ENCODE results near the gene DENND4C.

The DENND4C gene

GRCh38 chr9:19229595-19230354 is 718 bp upstream of the DENND4C start:
- Histone ChIP-seq H3K4me1 (ENCODE audit: insufficient read depth, low read length, severe bottlenecking) (peaks cover 28% of the 10 kb centered on the region), H3K27ac (ENCODE audit: low read depth, low read length, poor library complexity, severe bottlenecking) (peak overlapping the region; percentile 57), H4K20me1 (ENCODE audit: insufficient read depth, low read length) (no peaks in the 10 kb centered on the region), H3K27me3 (ENCODE audit: insufficient read depth, low read length) (no peaks in the 10 kb centered on the region), H2AFZ (ENCODE audit: low read length) (peak overlapping the region; percentile 22; the same call in 1 of the 2 replicates), H3K79me2 (ENCODE audit: insufficient read depth, low read length) (peaks cover 38% of the 10 kb centered on the region), H3K36me3 (ENCODE audit: insufficient read depth, low read length) (no peaks in the 10 kb centered on the region), H3K9me3 (ENCODE audit: low read length) (no peaks in the 10 kb centered on the region), H3F3A (ENCODE audit: insufficient read depth, low read length) (no peaks in the 10 kb centered on the region), H3K9me2 (ENCODE audit: low read depth, low read length) (no peaks in the 10 kb centered on the region), H3K9ac (ENCODE audit: low read length) (peak overlapping the region; percentile 95), H3K4me3 (ENCODE audit: low read depth, low read length, poor library complexity, severe bottlenecking) (peak overlapping the region; percentile 97), H3K4me2 (ENCODE audit: low read length) (peak overlapping the region; percentile 85)
- TF ChIP-seq, protein P1, sequence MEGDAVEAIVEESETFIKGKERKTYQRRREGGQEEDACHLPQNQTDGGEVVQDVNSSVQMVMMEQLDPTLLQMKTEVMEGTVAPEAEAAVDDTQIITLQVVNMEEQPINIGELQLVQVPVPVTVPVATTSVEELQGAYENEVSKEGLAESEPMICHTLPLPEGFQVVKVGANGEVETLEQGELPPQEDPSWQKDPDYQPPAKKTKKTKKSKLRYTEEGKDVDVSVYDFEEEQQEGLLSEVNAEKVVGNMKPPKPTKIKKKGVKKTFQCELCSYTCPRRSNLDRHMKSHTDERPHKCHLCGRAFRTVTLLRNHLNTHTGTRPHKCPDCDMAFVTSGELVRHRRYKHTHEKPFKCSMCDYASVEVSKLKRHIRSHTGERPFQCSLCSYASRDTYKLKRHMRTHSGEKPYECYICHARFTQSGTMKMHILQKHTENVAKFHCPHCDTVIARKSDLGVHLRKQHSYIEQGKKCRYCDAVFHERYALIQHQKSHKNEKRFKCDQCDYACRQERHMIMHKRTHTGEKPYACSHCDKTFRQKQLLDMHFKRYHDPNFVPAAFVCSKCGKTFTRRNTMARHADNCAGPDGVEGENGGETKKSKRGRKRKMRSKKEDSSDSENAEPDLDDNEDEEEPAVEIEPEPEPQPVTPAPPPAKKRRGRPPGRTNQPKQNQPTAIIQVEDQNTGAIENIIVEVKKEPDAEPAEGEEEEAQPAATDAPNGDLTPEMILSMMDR (IDR thresholded peaks at IDR 0.05; ENCODE audit: low read length) = no peak
- TF ChIP-seq EZH2 (IDR thresholded peaks at IDR 0.05; ENCODE audit: borderline replicate concordance, low read length) = no peak

DNA sequence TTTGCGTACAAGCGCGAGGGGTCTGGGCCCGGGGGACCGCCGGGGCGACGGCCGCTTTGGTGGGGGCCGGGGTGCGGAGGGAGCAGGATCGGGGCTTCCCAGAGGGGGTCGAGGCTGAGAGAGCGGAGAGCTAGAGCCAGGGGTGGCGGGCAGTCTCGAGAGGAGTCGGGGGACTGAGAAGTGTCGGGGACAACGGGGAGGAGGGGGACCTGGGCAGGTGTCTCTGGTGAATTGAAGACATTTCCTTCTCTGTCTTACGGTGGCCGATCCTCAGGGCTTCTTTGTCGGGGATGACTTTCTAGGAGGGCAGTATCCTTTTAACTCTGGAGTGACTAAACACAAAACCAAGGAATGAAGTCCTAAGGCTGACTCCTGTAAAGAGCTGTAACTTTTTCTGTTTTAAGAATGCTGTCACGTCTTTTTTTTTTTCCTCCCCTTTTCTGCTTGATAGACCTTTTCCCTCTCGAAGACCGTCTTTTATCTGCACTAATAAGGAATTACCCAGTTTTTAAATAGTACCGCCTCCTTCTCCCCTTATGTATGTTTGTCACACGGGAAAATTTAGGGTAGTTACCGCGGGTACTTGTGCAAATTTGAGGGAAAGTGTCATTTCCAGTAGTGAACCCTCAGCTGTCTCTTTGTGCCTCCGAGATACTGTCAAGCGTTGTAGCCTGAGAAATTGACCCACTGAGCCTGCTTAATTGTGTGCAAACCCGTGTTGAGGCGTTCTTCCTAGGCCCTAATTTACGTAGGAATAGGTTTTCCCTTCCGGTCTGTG is 822 bp downstream of the DENND4C start:
- Histone ChIP-seq H3K9ac (ENCODE audit: low read length) (peak overlapping the region; percentile 95), H3K79me2 (ENCODE audit: insufficient read depth, low read length) (peaks cover 54% of the 10 kb centered on the region), H4K20me1 (ENCODE audit: insufficient read depth, low read length) (no peaks in the 10 kb centered on the region), H3K9me3 (ENCODE audit: low read length) (no peaks in the 10 kb centered on the region; the same call in 1 of the 2 replicates), H3K4me3 (ENCODE audit: low read depth, low read length, poor library complexity, severe bottlenecking) (peak overlapping the region; percentile 97), H2AFZ (ENCODE audit: low read length) (no peak overlapping the region), H3K4me2 (ENCODE audit: low read length) (peak overlapping the region; percentile 85), H3F3A (ENCODE audit: insufficient read depth, low read length) (no peaks in the 10 kb centered on the region), H3K9me2 (ENCODE audit: low read depth, low read length) (no peaks in the 10 kb centered on the region), H3K4me1 (ENCODE audit: insufficient read depth, low read length, severe bottlenecking) (peaks cover 28% of the 10 kb centered on the region), H3K27ac (ENCODE audit: low read depth, low read length, poor library complexity, severe bottlenecking) (peak overlapping the region; percentile 84), H3K36me3 (ENCODE audit: insufficient read depth, low read length) (no peaks in the 10 kb centered on the region), H3K27me3 (ENCODE audit: insufficient read depth, low read length) (no peaks in the 10 kb centered on the region)
- TF ChIP-seq EZH2 (IDR thresholded peaks at IDR 0.05; ENCODE audit: borderline replicate concordance, low read length) = no peak
- TF ChIP-seq, protein P1 (IDR thresholded peaks at IDR 0.05; ENCODE audit: low read length) = no peak

DNA sequence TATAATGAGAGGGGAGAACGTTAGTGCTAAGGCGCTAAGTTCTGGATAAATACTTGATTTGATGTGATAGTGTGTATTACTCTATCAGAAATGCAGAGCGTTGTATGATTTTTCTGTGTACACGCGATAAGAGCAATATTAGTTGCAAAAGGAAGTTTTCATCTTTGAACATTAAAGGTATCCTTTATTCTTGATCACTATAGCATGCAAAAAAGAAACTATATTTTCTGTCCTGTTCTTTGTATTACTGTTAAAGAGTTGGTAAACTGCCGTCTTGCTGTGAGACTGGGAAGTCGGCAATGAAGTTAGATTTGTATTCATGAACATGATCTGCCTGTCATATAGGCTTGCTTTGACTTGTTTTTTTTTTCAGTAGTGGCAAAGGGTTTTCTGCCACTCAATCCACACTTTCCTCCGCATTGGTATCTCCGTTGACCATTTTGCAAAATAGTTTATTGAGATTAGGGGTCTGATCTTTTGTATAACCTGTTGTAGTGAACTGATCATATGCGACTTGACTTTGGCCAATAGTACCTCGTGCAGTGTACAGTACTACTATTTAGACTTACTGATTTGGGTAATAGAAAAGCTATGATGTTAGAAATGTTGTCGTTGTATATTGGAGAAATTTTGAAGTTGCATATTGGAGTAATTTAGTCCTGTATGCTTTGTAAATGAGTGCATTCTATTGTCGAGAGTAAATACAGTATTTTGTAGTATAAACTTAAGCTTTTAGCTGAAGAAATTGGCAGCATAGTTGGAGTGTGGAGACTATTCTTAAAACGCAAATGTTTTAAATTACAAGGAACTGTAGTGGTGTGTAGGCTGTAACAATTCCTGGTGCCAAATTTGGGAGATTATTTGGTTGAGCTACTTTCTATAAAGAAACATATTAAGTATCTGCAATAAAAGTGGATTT is 1.7 kb downstream of the DENND4C start:
- Histone ChIP-seq H3K9ac (ENCODE audit: low read length) (peak overlapping the region; percentile 95), H3K4me2 (ENCODE audit: low read length) (peak overlapping the region; percentile 85), H3K27ac (ENCODE audit: low read depth, low read length, poor library complexity, severe bottlenecking) (peak overlapping the region; percentile 84), H3K9me3 (ENCODE audit: low read length) (no peaks in the 10 kb centered on the region; the same call in 1 of the 2 replicates), H3K4me3 (ENCODE audit: low read depth, low read length, poor library complexity, severe bottlenecking) (peak overlapping the region; percentile 97), H3K27me3 (ENCODE audit: insufficient read depth, low read length) (no peaks in the 10 kb centered on the region), H3K79me2 (ENCODE audit: insufficient read depth, low read length) (peaks cover 60% of the 10 kb centered on the region), H4K20me1 (ENCODE audit: insufficient read depth, low read length) (no peaks in the 10 kb centered on the region), H3K36me3 (ENCODE audit: insufficient read depth, low read length) (no peaks in the 10 kb centered on the region), H2AFZ (ENCODE audit: low read length) (no peak overlapping the region), H3F3A (ENCODE audit: insufficient read depth, low read length) (no peaks in the 10 kb centered on the region), H3K9me2 (ENCODE audit: low read depth, low read length) (no peaks in the 10 kb centered on the region), H3K4me1 (ENCODE audit: insufficient read depth, low read length, severe bottlenecking) (peaks cover 28% of the 10 kb centered on the region)
- TF ChIP-seq, protein P1 (IDR thresholded peaks at IDR 0.05; ENCODE audit: low read length) = no peak
- TF ChIP-seq EZH2 (IDR thresholded peaks at IDR 0.05; ENCODE audit: borderline replicate concordance, low read length) = no peak

Measured in OCI-LY1 (cell line).